CD4-positive, alpha-beta T cell treated with Interleukin-17A for 4 hours (primary cell): ENCODE results near the gene KBTBD3.

ENCODE experiments used
- DNase-seq: peaks from one replicate; pipeline ENCODE4 v3.0.0-alpha.2; 2020; ENCODE audit warnings: mixed read lengths

KBTBD3 gene, protein sequence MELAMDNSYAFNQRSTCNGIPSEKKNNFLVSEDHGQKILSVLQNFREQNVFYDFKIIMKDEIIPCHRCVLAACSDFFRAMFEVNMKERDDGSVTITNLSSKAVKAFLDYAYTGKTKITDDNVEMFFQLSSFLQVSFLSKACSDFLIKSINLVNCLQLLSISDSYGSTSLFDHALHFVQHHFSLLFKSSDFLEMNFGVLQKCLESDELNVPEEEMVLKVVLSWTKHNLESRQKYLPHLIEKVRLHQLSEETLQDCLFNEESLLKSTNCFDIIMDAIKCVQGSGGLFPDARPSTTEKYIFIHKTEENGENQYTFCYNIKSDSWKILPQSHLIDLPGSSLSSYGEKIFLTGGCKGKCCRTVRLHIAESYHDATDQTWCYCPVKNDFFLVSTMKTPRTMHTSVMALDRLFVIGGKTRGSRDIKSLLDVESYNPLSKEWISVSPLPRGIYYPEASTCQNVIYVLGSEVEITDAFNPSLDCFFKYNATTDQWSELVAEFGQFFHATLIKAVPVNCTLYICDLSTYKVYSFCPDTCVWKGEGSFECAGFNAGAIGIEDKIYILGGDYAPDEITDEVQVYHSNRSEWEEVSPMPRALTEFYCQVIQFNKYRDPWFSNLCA

DNA sequence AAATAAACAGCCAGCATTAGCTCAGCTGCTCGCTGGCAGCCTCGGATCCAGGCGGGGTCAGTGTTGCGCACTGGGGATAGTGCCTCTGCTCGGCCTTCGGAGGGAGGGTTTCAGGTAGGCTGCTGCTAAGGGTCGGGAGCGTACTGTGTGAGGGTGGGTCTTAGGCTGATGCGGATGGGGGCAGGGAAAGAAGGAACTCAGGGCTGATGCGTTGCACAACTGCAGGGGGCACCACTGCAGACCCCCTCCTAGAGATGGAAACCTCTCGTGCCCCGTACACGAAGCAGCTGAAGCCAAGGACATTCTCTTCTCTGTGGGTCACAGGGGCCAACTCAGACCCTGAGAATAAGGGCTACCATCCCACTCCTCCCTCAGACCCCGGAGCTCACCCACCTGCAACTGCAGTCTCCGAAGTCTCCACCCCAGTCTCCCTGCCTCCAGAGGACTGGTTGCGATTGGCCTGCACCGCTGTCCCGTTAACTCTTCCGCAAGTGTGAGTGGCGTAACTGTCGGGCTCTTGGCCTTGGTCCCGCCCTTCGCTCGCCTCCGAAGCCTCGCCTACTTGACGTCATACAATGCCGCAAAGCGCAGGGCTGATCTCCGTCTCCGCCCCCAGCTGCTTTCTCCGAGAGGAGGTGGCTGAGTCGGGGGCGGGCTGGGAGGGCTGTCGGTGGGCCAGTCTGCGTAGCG is at the start of gene KBTBD3:
Gene KBTBD3 (minus strand): TSS at position 429 of the 690 bp plus-strand sequence. CDS start 18,250 bp downstream, outside the sequence.
- DNase-seq, result peak; percentile 98

DNA sequence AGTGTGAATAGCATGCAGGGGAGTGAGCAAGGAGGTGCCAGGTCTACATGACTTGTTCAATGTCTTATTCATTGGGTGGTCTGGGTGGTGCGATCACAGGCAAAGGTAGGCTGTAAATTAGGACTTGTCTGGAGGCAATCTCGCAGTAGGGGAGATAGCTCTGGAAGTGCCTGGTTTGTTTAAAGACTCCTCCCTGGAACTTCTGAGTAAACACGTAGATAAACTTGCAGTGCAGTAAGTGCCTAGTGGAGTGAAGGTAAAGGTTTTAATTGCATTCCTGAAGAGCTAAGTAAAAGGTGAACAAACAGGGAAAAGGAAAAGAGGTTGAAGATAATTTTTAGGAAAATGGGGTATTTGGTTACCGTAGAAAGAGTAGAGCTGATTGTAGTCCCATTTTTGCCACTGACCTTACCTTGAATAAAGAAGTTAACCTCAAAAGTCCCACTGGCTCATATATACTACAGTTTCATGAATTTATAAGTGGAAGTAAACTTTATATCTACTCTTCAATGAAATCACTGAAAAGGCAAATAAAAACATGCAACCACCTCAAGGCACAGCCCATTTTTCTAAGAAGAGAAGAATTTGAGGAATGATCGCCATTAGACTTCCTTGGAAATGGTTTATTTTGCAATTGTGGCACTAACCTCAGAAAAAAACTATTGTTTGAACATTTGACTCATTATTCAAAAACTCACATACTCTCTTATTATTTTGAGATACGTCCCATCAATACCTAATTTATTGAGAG is 44.6 kb upstream of the KBTBD3 start:
- no peak for DNase-seq

DNA sequence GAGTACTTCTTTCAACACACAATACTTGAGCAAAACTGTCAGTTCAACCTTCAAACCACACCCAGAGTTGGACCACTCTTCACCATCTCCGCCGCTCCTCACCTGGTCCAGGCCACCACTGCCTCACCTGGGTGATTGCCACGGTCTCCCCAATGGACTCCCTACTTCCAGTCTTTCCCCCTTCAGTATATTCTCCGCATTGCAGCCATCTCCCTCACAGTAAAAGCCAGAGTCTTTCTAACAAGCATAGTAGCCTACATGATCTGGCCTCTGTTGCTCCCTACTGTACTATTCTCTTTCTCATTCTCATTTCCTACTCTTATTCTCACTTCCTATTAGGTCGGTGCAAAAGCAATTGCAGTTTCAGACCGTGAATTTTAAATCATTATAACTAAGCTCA is 28.8 kb upstream of the KBTBD3 start:
- no peak for DNase-seq

DNA sequence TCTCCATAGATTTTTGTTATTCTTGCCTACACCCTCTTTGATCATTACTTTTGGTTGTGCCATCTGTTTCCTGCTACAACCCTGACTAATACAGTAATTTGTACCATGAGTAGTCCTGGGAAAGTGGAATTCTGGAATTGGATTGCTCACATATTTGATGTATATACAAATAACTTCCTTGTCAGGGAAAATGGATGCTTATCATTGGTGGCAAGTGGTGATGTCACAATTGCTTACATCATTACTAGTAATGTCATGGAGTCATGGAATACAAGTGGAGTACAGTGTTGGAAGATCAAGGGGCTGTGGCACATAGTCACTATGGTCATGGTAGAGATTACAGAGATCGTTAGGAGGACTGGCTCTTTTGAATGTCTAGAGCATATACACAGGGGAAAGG is 24.7 kb upstream of the KBTBD3 start:
- DNase-seq, result no peak

DNA sequence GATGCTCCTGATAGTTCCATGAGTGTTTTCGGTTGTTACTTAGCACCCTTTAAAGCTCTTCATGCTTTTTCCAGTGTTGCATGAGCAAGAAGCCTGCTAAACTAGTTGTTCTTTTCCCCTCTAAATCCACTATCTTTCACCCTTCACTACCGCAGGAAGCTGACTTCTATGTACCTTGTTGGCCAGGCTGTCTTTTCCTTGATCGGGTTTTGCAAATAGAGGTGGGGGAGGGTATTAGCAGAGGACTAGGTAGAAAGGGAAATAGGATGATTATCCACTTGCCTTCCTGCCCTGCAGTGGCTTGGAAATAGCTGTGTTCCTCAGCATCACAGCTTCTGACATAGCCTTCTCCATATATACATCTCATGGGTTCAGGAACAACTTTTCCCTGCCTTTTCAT is 24.2 kb upstream of the KBTBD3 start:
- DNase-seq, result no peak

DNA sequence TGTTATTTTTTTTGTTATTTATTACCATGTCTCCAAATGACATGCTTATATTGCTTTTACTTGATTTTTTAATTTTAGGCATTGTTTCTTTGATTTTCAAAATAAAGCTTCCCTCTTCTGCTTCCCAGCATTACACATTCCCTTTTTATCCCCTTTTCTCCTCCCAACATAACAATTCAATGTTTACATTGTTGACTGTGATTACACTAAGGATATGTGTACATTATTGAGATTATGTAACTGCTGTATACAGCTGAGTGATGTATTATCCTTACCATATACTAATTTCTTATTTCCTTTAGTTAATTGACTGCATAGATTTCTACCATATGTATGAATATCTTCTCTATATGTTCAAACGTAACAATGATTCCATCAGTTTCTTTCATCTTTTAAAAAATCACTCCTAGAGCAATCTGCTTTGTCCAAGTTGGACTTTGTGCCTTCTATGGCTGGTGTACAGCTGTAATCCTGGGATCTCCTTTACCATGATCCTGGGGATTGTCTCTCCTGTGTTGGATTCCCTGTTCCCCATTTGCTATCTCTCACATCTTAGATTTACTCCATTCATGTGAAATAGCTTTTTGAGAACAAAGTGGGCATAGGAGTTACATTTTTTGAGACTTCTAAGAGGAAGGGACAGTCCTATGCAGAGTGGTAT is 21.9 kb upstream of the KBTBD3 start:
- no peak for DNase-seq

DNA sequence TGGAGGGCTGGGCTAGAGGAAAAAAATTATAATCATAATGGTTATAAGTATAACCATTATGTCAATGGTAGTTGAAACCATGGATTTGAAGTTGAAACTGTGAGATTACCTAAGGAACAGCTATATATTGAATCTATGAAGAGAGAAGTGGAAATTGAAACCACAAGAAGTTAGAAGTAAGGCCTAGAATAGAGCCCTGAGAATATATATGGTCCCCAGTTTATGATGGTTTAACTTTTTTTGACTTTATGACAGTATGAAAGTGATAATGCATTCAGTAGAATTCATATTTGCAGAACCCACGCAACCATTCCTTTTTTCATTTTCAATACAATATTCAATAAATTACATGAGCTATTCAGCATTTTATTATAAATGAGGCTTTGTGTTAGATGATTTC is 15.3 kb upstream of the KBTBD3 start:
- DNase-seq, result no peak

DNA sequence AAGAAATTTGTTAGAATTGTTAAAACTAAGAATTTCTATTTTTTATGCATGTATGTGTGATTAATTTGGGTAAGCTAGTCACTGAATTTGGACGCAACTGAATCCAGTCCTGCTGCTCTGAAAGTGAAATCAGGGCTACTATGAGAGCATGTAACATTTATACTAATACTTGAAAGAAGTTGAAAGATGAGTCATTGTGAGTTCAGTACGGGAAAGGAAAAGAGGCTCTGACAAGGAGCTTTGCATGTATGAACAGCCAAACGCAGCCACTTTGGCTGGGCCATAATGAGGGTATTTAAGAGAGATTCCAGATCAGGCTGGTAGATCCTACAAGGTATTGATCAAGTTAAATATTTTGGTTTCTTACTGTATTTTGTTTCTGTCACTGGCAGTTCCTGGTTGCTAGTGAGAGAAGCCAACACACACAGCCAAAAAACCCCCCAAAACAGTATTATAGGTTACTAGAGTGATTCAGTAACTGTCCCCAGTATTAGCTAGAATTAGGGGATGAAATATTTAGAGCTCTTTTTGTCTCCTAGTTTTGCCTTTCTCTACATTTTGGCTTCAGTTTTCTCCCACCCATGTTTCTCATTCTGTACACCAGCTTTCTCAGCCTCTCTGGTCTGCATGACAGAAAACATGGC is 14.5 kb upstream of the KBTBD3 start:
- DNase-seq, result no peak

DNA sequence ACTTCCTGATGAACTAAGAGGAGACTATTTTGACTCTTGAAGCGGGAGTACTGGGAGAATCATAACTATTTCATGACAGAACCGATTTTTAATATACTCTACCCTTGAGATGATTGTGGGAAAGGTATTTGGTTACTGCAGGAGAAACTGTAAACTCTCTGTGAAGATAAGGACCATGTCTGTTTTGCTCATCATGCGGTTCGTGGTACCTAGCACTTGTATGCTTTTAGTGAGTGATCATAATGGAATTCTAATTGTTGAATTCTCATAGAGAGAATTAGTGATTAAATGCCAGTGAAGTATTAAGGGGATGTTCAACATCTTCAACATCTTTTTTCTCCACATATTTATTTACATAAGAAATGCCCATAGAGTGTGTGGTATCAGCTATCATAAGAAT is 11.7 kb upstream of the KBTBD3 start:
- DNase-seq, result no peak

DNA sequence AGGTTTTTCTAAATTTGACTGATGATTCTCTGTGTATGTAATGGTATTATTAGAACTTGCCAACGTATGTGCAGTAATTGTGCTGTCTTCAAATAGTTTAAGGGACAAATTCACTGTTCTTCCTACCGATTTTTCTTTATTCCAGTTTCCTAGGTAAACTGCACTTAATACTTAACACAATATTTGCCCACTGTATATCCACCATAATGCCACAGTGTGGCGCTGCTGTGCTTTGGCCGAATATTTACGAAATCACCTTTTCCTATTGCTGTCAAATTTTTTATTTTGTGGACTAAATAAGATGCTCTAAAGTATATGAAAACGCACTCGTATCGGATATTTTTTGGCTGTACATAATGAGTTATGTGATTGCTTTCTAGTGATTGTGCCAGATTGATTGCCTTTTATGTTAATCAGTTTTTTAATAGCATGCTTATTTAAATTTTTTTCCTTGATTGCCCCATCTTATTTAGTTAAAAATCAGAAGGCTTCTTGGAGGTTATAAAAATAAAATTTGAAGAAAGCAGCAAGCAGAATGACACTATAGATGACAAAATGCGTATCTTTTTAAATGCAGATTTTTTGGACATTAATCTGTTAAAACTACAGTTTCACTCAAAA is 10.8 kb upstream of the KBTBD3 start:
- DNase-seq, result peak; percentile 54

DNA sequence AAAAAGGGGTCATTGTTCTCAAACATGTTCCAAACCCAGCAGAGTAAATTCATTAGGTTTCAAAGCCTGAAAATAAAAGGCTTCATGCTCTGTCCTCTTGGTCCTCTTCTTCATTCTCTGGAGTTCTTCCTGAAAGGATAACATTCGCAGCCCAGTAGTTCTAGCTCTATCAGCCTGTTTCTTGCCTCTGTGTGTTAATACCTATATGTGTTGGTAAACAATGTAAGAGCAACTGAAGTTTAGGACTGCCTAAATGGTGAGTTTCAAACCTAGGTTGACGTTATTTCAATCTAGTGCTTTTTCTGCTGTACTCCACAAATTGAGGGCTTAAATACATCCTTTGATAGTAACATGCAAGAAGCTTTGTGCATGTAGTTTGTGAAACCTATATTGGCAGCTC is 9.7 kb upstream of the KBTBD3 start:
- DNase-seq, result no peak

DNA sequence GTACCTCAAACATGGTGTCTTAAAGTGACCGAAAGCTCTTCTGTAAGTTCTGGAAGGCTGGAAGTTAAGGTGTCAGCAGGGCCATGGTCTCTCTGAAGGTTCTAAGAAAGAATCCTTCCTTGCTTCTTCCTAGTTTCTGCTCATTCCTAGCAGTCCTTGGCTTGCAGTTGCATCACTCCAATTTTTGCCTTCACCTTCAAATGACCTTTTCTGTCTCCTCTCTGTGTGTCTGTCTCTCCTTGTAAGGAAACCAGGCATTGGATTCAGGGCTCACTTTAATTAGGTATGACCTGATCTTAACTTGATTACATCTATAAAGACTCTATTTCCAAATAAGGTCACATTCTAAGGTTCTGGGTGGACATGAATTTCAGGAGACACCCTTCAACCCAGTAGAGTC is 9.0 kb upstream of the KBTBD3 start:
- DNase-seq, result no peak

DNA sequence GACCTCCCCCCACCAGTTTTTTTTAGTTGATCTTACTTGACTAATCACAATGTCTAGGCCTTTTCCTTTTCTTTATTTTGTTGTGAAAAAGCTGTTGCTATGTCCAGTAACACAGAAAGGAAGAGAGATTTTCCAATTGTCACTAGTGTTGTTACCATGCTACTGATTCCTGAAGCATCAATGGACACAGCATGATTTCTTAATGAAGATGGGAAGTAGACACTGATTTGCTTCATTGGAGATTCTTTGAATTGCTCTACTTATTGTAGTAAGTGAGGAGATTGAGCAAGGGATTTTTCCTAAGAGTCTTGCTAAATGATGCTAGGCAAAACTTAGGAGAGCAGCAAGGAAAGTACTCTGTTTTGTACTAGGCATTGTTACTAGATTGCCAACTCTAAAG is 4.9 kb upstream of the KBTBD3 start:
- no peak for DNase-seq

DNA sequence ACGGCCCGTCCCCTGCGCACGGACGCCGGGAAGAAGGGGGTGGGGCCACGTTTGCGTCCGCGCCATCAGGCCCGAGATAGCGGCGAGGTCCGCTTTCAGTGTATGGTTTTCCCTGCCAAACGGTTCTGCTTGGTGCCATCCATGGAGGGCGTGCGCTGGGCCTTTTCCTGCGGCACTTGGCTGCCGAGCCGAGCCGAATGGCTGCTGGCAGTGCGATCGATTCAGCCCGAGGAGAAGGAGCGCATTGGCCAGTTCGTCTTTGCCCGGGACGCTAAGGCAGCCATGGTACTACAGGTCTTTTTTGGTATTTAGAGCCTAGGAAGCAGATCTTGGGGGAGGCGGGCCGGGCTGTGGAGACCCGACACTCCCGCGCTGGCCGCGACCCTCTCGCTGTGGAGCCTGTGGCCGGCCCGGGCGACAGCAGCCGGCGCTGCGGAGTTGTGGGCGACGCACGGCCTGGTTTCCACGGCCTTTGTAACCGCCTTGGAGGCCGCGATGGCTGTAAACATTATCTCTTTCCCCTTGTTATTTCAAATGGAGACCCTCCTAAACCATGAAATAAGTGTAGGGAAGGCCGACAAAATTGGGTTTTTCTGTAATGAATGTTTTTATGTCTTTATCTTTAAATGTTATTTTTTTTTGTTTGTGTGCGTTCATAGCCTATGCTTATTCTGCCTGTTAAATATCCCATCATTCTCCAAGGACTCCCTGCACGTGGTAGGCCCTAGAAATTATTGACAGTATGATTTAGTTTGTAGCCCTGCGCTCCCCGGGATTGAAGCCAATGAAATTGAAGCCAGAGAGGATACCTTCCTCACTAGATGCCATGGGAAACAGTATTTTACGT is 685 bp upstream of the KBTBD3 start, which contains the start of gene AASDHPPT:
Gene AASDHPPT (plus strand): TSS at position 54 of the 847 bp plus-strand sequence. CDS start 49 bp downstream, at position 103.
- no peak for DNase-seq

DNA sequence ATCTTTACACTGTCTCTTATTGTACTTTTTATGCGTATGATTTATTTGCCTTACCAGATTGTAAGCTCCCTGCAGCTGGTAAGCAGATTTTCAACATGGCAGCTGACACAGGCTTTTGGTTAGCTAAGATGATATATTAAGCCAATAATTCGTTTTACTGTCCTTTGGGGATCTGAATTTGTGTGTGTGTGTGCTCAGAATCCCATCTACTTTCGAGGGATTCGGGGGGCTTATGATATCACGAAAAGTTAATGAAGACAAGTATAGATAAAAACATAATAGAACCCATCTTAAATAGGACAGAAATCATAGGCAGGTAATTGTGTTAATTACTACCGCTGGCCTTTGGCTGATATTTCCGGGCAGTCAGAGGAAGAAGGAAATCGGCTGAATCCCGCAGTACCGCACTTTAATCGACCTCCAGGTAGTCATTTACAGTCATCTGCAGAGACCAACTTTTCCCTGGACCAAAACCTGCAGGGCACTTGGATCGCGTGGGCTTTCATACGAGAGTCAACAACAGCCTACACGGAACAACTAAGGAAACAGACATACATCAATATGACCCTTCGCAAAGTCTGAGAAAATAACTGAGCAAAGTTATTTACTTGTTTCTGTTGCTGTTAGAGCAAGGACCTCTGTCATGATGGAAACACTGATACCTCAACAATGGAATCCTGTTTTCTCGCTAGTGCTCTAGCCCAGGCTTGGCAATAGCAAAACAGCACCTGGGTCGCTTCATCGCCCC is 802 bp downstream of the KBTBD3 start:
- peak; percentile 6 for DNase-seq

DNA sequence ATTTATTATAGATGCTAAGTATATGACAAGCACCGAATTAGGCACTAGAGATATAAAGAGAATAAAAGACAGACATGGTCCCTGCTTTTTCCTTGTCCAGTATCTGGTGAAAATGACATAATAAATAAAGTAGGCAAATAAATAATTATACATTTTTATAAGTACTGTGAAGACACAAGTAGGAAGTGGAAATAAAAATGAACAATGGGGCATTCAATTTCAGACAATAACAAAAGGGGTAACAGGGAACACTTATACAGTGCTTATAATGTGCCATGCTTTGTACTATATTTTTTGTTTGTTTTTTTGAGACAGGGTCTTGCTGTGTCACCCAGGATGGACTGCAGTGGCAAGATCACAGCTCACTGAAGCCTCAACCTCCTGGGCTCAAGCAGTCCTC is 4.3 kb downstream of the KBTBD3 start:
- no peak for DNase-seq

DNA sequence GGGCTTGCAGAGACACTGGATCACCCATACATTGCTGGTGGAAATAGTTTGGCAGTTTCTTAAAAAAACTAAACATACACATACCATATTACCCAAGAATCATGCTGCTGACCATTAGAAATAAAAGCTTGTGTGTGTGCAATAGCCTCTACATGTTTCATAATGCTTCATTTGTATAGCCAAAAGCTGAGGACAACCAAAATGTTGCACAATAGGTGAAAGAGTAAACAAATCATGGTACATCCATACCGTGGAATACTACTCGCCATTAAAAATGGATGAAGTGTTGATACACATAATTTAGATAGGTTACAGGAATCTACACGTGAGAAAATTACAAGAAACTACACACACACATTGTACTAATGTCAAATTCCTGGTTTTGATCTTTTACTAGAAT is 6.5 kb downstream of the KBTBD3 start:
- DNase-seq, result no peak

DNA sequence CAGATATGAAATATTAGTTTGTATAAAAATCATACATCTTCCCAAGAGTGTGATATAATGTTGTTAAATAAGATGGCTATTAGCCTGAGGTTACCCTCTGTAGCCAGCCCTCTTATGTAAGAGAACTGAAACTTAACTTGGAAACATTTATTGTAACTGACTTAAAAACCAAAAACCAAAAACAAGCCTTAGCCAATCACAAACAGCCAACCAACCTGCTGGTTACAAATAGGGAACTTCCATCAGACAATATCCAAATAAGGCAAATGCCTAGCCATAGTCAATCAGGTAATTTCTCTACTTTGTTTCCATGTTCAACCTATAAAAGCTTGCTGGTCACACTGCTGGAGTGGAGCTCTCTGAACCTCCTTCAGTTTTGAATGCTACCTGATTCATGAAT is 14.1 kb downstream of the KBTBD3 start:
- no peak for DNase-seq
